MCF 10A (cell line): ENCODE data around the gene ERCC1. TPM values are rescaled to one million over a fixed set of nuclear protein-coding genes. Genes with fewer than 3 reads are reported as not detected.
A peak's percentile ranks its signal among the peaks of the same experiment; 100 is the strongest.

ENCODE experiments used
- BruUV-seq: library from RNA; stranded (reverse); fragments of 400-500 nt; replicated peaks from 2 replicates; lab custom pipeline; 2021; lab: Mats Ljungman, UMichigan
- CTCF ChIA-PET: fragments of 300-600 bp; sonication (Branson Sonifier 250); formaldehyde crosslinking; extraction: SDS; loops from one replicate; lab custom pipeline; 2021; ENCODE audit warnings: antibody characterized with exemption, inconsistent platforms; lab: Yijun Ruan, JAX
- POLR2A ChIA-PET: fragments of 300-600, 350-650 bp; sonication (Branson Sonifier 250); formaldehyde crosslinking; extraction: SDS; loops from one replicate; lab custom pipeline; 2020; ENCODE audit warnings: antibody characterized with exemption, inconsistent platforms; lab: Yijun Ruan, JAX
- DNase-seq: peaks from one replicate; pipeline ENCODE4 v3.0.0-alpha.2; 2018; ENCODE audit not compliant: unreplicated experiment
- H3K27ac Mint-ChIP-seq: one replicate; pipeline ENCODE4 v1.8.0; 2022; ENCODE audit warnings: mild to moderate bottlenecking, low read depth, mixed read lengths; ENCODE audit not compliant: unreplicated experiment
- H3K27me3 Mint-ChIP-seq: one replicate; pipeline ENCODE4 v1.8.0; 2022; ENCODE audit warnings: mixed read lengths; ENCODE audit not compliant: insufficient read depth, unreplicated experiment
- H3K36me3 Mint-ChIP-seq: one replicate; pipeline ENCODE4 v1.8.0; 2022; ENCODE audit warnings: mild to moderate bottlenecking, moderate library complexity, mixed read lengths; ENCODE audit not compliant: insufficient read depth, unreplicated experiment
- H3K4me1 Mint-ChIP-seq: one replicate; pipeline ENCODE4 v1.8.0; 2022; ENCODE audit warnings: mixed read lengths; ENCODE audit not compliant: insufficient read depth, unreplicated experiment
- H3K4me3 Mint-ChIP-seq: one replicate; pipeline ENCODE4 v1.8.0; 2022; ENCODE audit warnings: mild to moderate bottlenecking, moderate library complexity, mixed read lengths; ENCODE audit not compliant: unreplicated experiment
- H3K9me3 Mint-ChIP-seq: one replicate; pipeline ENCODE4 v1.8.0; 2022; ENCODE audit warnings: mixed read lengths; ENCODE audit not compliant: unreplicated experiment
- intact Hi-C: fragments of 100-400 bp; cut with micrococcal nuclease; formaldehyde crosslinking; loops from 2 replicates; pipeline ENCODE4 v1.14.1; 2022
- total RNA-seq: library from RNA; stranded (reverse); gene quantifications from 2 replicates; pipeline ENCODE4 v1.2.3, GENCODE V29; 2022
- TF ChIP-seq, protein P1 (sequence below): fragments of 200-600 bp; IDR thresholded peaks from one replicate; pipeline ENCODE4 v1.8.0; 2022; ENCODE audit warnings: antibody characterized with exemption, mild to moderate bottlenecking; ENCODE audit not compliant: unreplicated experiment

The ERCC1 gene
- total RNA-seq, 1 experiment from 2014 or later: 227 TPM

DNA sequence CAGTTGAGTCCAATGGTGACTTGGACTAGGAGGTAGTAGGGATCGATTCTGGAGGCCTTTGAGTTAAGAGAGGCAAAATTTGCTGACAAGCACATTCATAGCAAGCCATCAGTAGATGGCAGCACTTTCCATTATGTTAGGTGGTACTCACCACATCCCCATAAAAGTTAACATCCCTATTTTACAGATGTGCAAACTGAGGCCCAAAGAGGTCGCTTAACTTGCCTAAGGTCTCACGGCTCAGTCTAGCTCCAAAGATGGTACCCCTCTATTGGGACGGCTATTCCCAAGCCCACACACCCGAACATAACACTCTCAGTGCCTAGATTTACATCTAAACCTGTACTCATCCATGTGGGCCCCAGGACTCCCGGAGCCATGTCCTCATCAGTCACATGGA is 22.6 kb upstream of the ERCC1 start:
- no peak overlapping the region for H3K4me3 Mint-ChIP-seq
- intact Hi-C loops: no loop called here
- TF ChIP-seq, protein P1, sequence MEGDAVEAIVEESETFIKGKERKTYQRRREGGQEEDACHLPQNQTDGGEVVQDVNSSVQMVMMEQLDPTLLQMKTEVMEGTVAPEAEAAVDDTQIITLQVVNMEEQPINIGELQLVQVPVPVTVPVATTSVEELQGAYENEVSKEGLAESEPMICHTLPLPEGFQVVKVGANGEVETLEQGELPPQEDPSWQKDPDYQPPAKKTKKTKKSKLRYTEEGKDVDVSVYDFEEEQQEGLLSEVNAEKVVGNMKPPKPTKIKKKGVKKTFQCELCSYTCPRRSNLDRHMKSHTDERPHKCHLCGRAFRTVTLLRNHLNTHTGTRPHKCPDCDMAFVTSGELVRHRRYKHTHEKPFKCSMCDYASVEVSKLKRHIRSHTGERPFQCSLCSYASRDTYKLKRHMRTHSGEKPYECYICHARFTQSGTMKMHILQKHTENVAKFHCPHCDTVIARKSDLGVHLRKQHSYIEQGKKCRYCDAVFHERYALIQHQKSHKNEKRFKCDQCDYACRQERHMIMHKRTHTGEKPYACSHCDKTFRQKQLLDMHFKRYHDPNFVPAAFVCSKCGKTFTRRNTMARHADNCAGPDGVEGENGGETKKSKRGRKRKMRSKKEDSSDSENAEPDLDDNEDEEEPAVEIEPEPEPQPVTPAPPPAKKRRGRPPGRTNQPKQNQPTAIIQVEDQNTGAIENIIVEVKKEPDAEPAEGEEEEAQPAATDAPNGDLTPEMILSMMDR: peak; percentile 31
- DNase-seq: peak; percentile 60
- H3K27ac Mint-ChIP-seq: peak overlapping the region; percentile 100
- H3K9me3 Mint-ChIP-seq: no peaks in the 10 kb centered on the region
- ChIA-PET POLR2A (interaction anchor here (0.7 to 7.8 kb wide), 7 partner anchors 10 to 245 kb away, joined by 3 to 148 read pairs (median 10); partner anchors contain the start of genes FOSB and PPP1R13L), CTCF (interaction anchor here (0.6 to 3.7 kb wide), 7 partner anchors 12 to 40 kb away, joined by 4 to 22 read pairs (median 5); partner anchors contain the start of gene FOSB)
- H3K36me3 Mint-ChIP-seq: peaks cover 14% of the 10 kb centered on the region
- peaks cover 52% of the 10 kb centered on the region for H3K4me1 Mint-ChIP-seq
- H3K27me3 Mint-ChIP-seq: no peaks in the 10 kb centered on the region
- no TSS peak for BruUV-seq

DNA sequence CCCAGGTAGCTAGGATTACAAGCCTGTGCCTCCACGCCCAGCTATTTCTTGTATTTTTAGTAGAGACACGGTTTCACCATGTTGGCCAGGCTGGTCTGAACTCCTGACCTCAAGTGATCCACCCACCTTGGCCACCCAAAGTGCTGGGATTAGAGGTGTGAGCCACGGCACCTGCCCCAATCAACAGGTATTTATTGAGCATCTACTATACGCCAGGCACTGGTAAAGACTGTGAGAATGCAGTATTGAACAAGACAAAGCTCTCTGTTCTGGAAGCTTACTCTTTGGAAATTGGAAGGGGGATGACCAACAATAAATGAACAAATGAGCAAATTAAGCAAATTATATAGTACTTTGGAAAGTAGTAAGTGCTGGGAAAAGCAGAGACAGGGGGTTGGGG is 21.4 kb upstream of the ERCC1 start:
- H3K27me3 Mint-ChIP-seq: no peaks in the 10 kb centered on the region
- ChIA-PET CTCF (interaction anchor here (0.6 to 3.7 kb wide), 7 partner anchors 12 to 129 kb away, joined by 3 to 22 read pairs (median 4); no protein-coding TSS in a partner anchor), POLR2A (interaction anchor here (0.6 to 7.8 kb wide), 5 partner anchors 11 to 42 kb away, joined by 3 to 148 read pairs (median 12); partner anchors contain the start of genes FOSB and PPP1R13L)
- H3K36me3 Mint-ChIP-seq: peaks cover 6% of the 10 kb centered on the region
- intact Hi-C loops: no loop called here
- peaks cover 47% of the 10 kb centered on the region for H3K4me1 Mint-ChIP-seq
- peak overlapping the region; percentile 91 for H3K27ac Mint-ChIP-seq
- no peaks in the 10 kb centered on the region for H3K9me3 Mint-ChIP-seq
- DNase-seq: no peak
- TF ChIP-seq, protein P1: no peak
- BruUV-seq: no TSS peak
- no peak overlapping the region for H3K4me3 Mint-ChIP-seq

DNA sequence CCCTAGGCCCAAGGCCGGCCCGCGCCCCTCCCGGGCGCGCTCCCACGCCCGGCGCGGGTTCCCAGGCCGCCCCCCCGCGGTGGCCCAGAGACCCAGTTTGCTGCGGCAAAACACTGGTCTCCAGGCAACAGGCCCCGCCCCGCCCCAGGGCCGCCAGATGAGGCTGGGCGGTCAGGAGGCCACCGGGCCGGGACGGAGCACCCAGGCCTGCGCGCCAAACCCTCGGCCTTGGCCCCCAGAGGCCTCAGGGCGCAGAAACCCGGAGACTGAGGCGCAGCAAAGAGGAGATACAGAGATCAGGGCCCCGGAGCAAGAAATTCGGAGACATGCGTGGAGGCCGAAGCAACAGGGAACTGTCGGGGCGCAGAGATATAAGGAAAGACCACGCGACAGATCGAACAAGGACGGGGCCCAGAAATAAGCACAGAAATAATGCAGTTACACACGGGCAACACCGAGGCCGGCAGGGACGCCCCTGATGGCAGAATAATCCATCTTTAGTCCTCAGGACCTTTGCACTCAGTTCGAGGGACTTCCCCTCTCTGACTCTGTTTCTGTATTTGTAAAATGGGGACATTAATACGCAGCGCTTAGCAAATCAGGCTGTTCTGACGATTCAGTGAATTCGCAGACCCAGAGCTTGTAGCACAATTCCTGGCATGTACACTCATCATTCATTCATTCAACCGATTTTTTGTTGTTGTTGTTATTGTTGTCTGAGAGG is 20.8 kb upstream of the ERCC1 start:
- Mint-ChIP-seq H3K4me3 (peak overlapping the region; percentile 77), H3K9me3 (no peaks in the 10 kb centered on the region), H3K27me3 (no peaks in the 10 kb centered on the region), H3K4me1 (peaks cover 45% of the 10 kb centered on the region), H3K27ac (peak overlapping the region; percentile 91), H3K36me3 (peaks cover 6% of the 10 kb centered on the region)
- CTCF ChIA-PET: interaction anchor here (0.6 to 3.7 kb wide), 3 partner anchors 13 to 43 kb away, joined by 3 to 22 read pairs (median 4); no protein-coding TSS in a partner anchor
- DNase-seq: peak; percentile 80
- POLR2A ChIA-PET: interaction anchor here (0.6 to 7.8 kb wide), 5 partner anchors 12 to 41 kb away, joined by 3 to 148 read pairs (median 12); partner anchors contain the start of genes FOSB and PPP1R13L
- TF ChIP-seq, protein P1: no peak
- no TSS peak for BruUV-seq
- intact Hi-C loops: no loop called here
